H1 (cell line): ENCODE results near the gene C3orf52.

ENCODE experiments used
- CHD1 ChIP-seq: IDR thresholded peaks from 2 replicates; pipeline ENCODE4 v1.6.1; 2012; ENCODE audit warnings: low read depth, low read length, improper control_type of control experiment
- CTCF ChIP-seq, 3 experiments: IDR thresholded peaks; 1 replicate in 2 of 3; 2 replicates in 1 of 3; pipeline versions ENCODE4 v1.5.1 to v1.6.1; 2011; ENCODE audit warnings: low read length in 3 of 3, mild to moderate bottlenecking in 3 of 3, inconsistent platforms in 2 of 3, low read depth in 1 of 3, moderate library complexity in 1 of 3; ENCODE audit not compliant: insufficient read depth in 1 of 3; ENCODE audit errors: control extremely low read depth in 1 of 3
- EP300 ChIP-seq, 2 experiments: IDR thresholded peaks; 1 replicate in 1 of 2; 2 replicates in 1 of 2; pipeline ENCODE4 v1.6.1; 2011 to 2012; ENCODE audit warnings: low read depth in 2 of 2, low read length in 2 of 2, mild to moderate bottlenecking in 2 of 2, borderline replicate concordance in 1 of 2, inconsistent platforms in 1 of 2, moderate library complexity in 1 of 2
- EZH2 ChIP-seq: fragments of 200-600 bp; sonication (generic); IDR thresholded peaks from 2 replicates; pipeline ENCODE4 v1.7.1; 2012; ENCODE audit warnings: low read depth, mild to moderate bottlenecking, moderate library complexity, low read length, inconsistent platforms; ENCODE audit not compliant: severe bottlenecking
- FOSL1 ChIP-seq: IDR thresholded peaks from 2 replicates; pipeline ENCODE4 v1.6.1; 2011; ENCODE audit warnings: mild to moderate bottlenecking, low read depth, low read length, moderate library complexity; ENCODE audit not compliant: insufficient read depth
- GABPA ChIP-seq: IDR thresholded peaks from 2 replicates; pipeline ENCODE4 v1.6.1; 2011; ENCODE audit warnings: mild to moderate bottlenecking, low read length, moderate library complexity, borderline replicate concordance; ENCODE audit not compliant: insufficient read depth
- GTF2F1 ChIP-seq: IDR thresholded peaks from 2 replicates; pipeline ENCODE4 v1.6.1; 2012; ENCODE audit warnings: low read depth, low read length, improper control_type of control experiment, borderline replicate concordance
- MAX ChIP-seq: IDR thresholded peaks from 2 replicates; pipeline ENCODE4 v1.6.1; 2012; ENCODE audit warnings: inconsistent platforms
- POLR2A ChIP-seq, 2 experiments: IDR thresholded peaks; 1 replicate in 1 of 2; 2 replicates in 1 of 2; pipeline ENCODE4 v1.6.1; 2011; ENCODE audit warnings: low read depth in 2 of 2, low read length in 2 of 2, mild to moderate bottlenecking in 2 of 2; ENCODE audit errors: control extremely low read depth in 1 of 2
- POLR2AphosphoS5 ChIP-seq: IDR thresholded peaks from 2 replicates; pipeline ENCODE4 v1.6.1; 2011; ENCODE audit warnings: low read depth, low read length
- SIX5 ChIP-seq: IDR thresholded peaks from 2 replicates; pipeline ENCODE4 v1.6.1; 2011; ENCODE audit warnings: mild to moderate bottlenecking, low read depth, low read length
- TBP ChIP-seq: IDR thresholded peaks from 2 replicates; pipeline ENCODE4 v1.6.1; 2011; ENCODE audit warnings: low read depth, low read length, improper control_type of control experiment
- TF ChIP-seq, protein P1 (sequence below): fragments of 300-600 bp; sonication (generic); IDR thresholded peaks from 2 replicates; pipeline ENCODE4 v1.7.1; 2012; ENCODE audit warnings: low read length, moderate library complexity, mild to moderate bottlenecking, inconsistent platforms; ENCODE audit not compliant: insufficient replicate concordance

- TF ChIP-seq CHD1 (no peak), POLR2AphosphoS5 (no peak), CTCF (IDR thresholded peaks at IDR 0.05; ENCODE audit: control extremely low read depth in 1 of 3, insufficient read depth in 1 of 3, low read depth in 1 of 3, low read length in 3 of 3) (no peak), FOSL1 (no peak), EZH2 (no peak), TBP (no peak), GABPA (no peak), SIX5 (no peak), EP300 (IDR thresholded peaks at IDR 0.05; ENCODE audit: borderline replicate concordance in 1 of 2, low read depth in 2 of 2, low read length in 2 of 2) (no peak), GTF2F1 (no peak), MAX (no peak), POLR2A (IDR thresholded peaks at IDR 0.05; ENCODE audit: control extremely low read depth in 1 of 2, low read depth in 2 of 2, low read length in 2 of 2) (no peak)
- TF ChIP-seq, protein P1, sequence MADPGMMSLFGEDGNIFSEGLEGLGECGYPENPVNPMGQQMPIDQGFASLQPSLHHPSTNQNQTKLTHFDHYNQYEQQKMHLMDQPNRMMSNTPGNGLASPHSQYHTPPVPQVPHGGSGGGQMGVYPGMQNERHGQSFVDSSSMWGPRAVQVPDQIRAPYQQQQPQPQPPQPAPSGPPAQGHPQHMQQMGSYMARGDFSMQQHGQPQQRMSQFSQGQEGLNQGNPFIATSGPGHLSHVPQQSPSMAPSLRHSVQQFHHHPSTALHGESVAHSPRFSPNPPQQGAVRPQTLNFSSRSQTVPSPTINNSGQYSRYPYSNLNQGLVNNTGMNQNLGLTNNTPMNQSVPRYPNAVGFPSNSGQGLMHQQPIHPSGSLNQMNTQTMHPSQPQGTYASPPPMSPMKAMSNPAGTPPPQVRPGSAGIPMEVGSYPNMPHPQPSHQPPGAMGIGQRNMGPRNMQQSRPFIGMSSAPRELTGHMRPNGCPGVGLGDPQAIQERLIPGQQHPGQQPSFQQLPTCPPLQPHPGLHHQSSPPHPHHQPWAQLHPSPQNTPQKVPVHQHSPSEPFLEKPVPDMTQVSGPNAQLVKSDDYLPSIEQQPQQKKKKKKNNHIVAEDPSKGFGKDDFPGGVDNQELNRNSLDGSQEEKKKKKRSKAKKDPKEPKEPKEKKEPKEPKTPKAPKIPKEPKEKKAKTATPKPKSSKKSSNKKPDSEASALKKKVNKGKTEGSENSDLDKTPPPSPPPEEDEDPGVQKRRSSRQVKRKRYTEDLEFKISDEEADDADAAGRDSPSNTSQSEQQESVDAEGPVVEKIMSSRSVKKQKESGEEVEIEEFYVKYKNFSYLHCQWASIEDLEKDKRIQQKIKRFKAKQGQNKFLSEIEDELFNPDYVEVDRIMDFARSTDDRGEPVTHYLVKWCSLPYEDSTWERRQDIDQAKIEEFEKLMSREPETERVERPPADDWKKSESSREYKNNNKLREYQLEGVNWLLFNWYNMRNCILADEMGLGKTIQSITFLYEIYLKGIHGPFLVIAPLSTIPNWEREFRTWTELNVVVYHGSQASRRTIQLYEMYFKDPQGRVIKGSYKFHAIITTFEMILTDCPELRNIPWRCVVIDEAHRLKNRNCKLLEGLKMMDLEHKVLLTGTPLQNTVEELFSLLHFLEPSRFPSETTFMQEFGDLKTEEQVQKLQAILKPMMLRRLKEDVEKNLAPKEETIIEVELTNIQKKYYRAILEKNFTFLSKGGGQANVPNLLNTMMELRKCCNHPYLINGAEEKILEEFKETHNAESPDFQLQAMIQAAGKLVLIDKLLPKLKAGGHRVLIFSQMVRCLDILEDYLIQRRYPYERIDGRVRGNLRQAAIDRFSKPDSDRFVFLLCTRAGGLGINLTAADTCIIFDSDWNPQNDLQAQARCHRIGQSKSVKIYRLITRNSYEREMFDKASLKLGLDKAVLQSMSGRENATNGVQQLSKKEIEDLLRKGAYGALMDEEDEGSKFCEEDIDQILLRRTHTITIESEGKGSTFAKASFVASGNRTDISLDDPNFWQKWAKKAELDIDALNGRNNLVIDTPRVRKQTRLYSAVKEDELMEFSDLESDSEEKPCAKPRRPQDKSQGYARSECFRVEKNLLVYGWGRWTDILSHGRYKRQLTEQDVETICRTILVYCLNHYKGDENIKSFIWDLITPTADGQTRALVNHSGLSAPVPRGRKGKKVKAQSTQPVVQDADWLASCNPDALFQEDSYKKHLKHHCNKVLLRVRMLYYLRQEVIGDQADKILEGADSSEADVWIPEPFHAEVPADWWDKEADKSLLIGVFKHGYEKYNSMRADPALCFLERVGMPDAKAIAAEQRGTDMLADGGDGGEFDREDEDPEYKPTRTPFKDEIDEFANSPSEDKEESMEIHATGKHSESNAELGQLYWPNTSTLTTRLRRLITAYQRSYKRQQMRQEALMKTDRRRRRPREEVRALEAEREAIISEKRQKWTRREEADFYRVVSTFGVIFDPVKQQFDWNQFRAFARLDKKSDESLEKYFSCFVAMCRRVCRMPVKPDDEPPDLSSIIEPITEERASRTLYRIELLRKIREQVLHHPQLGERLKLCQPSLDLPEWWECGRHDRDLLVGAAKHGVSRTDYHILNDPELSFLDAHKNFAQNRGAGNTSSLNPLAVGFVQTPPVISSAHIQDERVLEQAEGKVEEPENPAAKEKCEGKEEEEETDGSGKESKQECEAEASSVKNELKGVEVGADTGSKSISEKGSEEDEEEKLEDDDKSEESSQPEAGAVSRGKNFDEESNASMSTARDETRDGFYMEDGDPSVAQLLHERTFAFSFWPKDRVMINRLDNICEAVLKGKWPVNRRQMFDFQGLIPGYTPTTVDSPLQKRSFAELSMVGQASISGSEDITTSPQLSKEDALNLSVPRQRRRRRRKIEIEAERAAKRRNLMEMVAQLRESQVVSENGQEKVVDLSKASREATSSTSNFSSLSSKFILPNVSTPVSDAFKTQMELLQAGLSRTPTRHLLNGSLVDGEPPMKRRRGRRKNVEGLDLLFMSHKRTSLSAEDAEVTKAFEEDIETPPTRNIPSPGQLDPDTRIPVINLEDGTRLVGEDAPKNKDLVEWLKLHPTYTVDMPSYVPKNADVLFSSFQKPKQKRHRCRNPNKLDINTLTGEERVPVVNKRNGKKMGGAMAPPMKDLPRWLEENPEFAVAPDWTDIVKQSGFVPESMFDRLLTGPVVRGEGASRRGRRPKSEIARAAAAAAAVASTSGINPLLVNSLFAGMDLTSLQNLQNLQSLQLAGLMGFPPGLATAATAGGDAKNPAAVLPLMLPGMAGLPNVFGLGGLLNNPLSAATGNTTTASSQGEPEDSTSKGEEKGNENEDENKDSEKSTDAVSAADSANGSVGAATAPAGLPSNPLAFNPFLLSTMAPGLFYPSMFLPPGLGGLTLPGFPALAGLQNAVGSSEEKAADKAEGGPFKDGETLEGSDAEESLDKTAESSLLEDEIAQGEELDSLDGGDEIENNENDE = no peak
Measured at GRCh38 chr3:112129925-112130637, 43.9 kb downstream of the C3orf52 start.
